Glomerular endothelial cell (primary cell): ENCODE measurements around the gene CARD9. TPM values are rescaled to one million over a fixed set of nuclear protein-coding genes. Genes with fewer than 3 reads are reported as not detected.

ENCODE experiments used
- total RNA-seq: library from RNA; depleted of rRNA; stranded (reverse); fragments of >200 nt; gene quantifications from 2 replicates; pipeline ENCODE4 v1.2.3, GENCODE V29; 2015

Gene CARD9
- total RNA-seq, 1 donor from 2014 or later, result 0.23 TPM

Other genes with a start within 250 kb of the CARD9 start
- not detected in 2 replicates for gene LHX3, start 168.5 kb downstream of the CARD9 start, total RNA-seq
- 12.8 and 23.7 TPM in 2 replicates for gene QSOX2, start 127.9 kb downstream of the CARD9 start, total RNA-seq
- gene CCDC187, start 69.6 kb downstream of the CARD9 start, total RNA-seq, result not detected in 2 replicates
- gene GPSM1, start 46.1 kb downstream of the CARD9 start, total RNA-seq, result 41.9 and 45.0 TPM in 2 replicates
- gene DNLZ, start 9.9 kb downstream of the CARD9 start, total RNA-seq, result 33.6 and 50.4 TPM in 2 replicates
- 12.7 and 20.6 TPM in 2 replicates for gene SNAPC4, start 26.5 kb upstream of the CARD9 start, total RNA-seq
- 41.7 and 53.0 TPM in 2 replicates for gene ENTR1, start 36.9 kb upstream of the CARD9 start, total RNA-seq
- 48.2 and 55.5 TPM in 2 replicates for gene PMPCA, start 37.0 kb upstream of the CARD9 start, total RNA-seq
- gene INPP5E, start 66.2 kb upstream of the CARD9 start, total RNA-seq, result 17.9 and 24.3 TPM in 2 replicates
- 71.7 and 117 TPM in 2 replicates for gene SEC16A, start 109.4 kb upstream of the CARD9 start, total RNA-seq
- 114 and 284 TPM in 2 replicates for gene NOTCH1, start 172.4 kb upstream of the CARD9 start, total RNA-seq